Fibroblast of the conjunctiva (primary cell): ENCODE results near the gene PRR20A.
"Not testable (repeated sequence)": the region's sequence is repeated elsewhere in the genome, so short reads cannot be mapped to it uniquely, and the experiment has no call there.

Experiments
- DNase-seq: peaks from one replicate; pipeline ENCODE4 v3.0.0-alpha.2; 2010; ENCODE audit warnings: low read depth

PRR20A gene

DNA sequence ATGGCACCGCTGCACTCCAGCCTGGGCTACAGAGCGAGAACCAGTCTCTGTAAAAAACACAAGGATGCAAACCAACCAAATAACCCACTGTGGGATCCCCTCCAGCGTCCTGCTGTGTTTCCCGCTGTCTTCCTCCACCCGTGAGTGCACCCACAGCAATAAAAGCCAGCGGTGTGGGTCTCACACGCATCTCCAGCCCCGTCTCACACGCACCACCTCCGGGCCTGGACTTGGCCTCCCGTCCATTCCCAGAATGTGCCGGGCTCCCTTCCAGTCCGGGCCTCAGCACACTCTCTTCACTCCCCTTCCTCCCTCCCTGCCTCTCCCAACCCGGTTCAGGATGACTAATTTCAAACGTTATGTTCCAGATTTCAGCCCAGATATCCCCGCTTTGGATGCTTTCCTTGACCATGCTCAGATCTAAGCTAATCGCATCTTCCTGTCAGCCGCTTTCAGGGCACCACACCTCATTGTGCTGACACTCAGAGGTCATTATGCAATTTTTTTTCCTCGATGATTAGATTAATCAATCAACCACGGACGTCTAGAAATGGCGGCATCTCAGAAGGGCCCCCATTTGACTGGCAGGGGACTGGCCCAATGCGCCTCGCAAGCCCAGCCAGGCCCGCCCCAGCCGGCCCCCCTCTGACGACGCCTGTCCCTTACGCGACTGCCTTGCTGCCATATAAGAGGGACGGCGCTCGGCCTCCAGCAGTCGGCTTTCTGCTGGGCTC lies at the start of gene PRR20A:
Gene PRR20A (plus strand): TSS at position 684 of the 734 bp plus-strand sequence. CDS start 387 bp downstream, outside the sequence.
- not testable (repeated sequence) for DNase-seq

DNA sequence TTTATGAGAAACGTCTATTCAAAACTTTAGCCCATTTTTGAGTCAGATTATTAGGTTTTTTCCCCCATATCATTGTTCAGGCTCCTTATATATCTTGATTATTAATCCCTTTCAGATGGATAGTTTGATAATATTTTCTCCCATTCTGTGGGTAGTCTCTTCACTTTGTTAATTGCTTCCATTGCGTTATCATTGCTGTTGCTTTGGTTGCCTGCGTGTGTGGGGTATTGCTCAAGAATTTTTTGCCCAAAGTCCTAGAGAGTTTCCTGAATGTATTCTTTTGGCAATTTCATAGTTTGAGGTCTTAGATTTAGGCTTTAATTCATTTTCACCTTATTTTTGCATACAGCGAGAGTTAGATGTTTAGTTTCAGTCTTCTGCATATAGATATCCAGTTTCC lies 25.8 kb upstream of the PRR20A start:
- no peak for DNase-seq

DNA sequence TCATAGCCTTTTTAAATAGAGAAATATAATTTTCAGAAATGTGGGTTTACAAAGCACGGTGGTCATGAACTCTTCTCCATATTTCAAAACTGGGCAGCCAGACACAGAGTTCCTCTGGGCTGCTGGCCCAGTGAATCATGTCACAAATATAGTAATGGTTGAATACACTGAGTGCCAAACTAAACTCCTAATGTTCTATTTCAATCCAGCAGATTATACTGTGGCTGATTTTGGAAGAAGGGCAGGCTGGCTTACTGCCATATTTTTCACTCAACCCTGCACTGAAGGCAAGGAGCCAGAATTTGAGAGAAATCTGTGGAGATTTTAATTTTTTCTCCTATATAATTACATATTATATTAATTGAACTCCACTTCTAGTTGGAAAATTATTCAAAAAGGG lies 17.0 kb upstream of the PRR20A start:
- peak; percentile 12 for DNase-seq

GRCh38 chr13:57128909-57129308 lies 11.8 kb upstream of the PRR20A start:
- no peak for DNase-seq

- DNase-seq: no peak
Observed at GRCh38 chr13:57136093-57136492, 4.6 kb upstream of the PRR20A start.

GRCh38 chr13:57137585-57137984 lies 3.1 kb upstream of the PRR20A start:
- no peak for DNase-seq

DNA sequence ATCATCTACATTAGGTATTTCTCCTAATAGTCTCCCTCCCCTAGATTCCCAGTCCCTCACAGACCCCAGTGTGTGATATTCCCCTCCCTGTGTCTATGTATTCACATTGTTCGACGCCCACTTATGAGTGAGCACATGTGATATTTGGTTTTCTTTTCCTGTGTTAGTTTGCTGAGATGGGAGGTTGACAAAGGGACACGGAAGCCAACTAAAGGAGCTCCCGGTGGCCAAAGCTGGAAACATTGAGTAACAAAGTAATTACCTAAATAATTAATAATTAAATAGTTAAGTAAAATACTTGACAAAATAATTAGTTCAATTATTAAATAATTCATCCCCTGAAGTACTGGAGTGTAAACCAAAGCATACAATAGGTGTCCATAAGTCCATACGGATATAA lies 1.7 kb upstream of the PRR20A start:
- DNase-seq: no peak

GRCh38 chr13:57139781-57140180 lies 937 bp upstream of the PRR20A start:
- not testable (repeated sequence) for DNase-seq

DNA sequence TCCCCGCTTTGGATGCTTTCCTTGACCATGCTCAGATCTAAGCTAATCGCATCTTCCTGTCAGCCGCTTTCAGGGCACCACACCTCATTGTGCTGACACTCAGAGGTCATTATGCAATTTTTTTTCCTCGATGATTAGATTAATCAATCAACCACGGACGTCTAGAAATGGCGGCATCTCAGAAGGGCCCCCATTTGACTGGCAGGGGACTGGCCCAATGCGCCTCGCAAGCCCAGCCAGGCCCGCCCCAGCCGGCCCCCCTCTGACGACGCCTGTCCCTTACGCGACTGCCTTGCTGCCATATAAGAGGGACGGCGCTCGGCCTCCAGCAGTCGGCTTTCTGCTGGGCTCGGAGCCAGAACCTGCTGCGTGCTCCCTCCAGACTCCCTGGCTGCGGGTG lies 6.5 kb downstream of the PRR20A start, which contains the start of gene PRR20B:
Gene PRR20B (plus strand): TSS at position 301 of the 400 bp plus-strand sequence. CDS start 387 bp downstream, outside the sequence.
- DNase-seq: not testable (repeated sequence)

GRCh38 chr13:57148106-57148505 lies 7.4 kb downstream of the PRR20A start:
- DNase-seq: not testable (repeated sequence)

DNA sequence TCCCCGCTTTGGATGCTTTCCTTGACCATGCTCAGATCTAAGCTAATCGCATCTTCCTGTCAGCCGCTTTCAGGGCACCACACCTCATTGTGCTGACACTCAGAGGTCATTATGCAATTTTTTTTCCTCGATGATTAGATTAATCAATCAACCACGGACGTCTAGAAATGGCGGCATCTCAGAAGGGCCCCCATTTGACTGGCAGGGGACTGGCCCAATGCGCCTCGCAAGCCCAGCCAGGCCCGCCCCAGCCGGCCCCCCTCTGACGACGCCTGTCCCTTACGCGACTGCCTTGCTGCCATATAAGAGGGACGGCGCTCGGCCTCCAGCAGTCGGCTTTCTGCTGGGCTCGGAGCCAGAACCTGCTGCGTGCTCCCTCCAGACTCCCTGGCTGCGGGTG lies 13.0 kb downstream of the PRR20A start, which contains the start of gene PRR20C:
Gene PRR20C (plus strand): TSS at position 301 of the 400 bp plus-strand sequence. CDS start 387 bp downstream, outside the sequence.
- not testable (repeated sequence) for DNase-seq

GRCh38 chr13:57160332-57160731 lies 19.6 kb downstream of the PRR20A start, which contains the start of gene PRR20D:
PRR20D (plus strand) TSS chr13:57160632; CDS start chr13:57161019, 387 bp downstream.
- DNase-seq: not testable (repeated sequence)

GRCh38 chr13:57166897-57167296 lies 26.2 kb downstream of the PRR20A start, which contains the start of gene PRR20E:
PRR20E (plus strand) TSS chr13:57167197; CDS start chr13:57167584, 387 bp downstream.
- not testable (repeated sequence) for DNase-seq

DNA sequence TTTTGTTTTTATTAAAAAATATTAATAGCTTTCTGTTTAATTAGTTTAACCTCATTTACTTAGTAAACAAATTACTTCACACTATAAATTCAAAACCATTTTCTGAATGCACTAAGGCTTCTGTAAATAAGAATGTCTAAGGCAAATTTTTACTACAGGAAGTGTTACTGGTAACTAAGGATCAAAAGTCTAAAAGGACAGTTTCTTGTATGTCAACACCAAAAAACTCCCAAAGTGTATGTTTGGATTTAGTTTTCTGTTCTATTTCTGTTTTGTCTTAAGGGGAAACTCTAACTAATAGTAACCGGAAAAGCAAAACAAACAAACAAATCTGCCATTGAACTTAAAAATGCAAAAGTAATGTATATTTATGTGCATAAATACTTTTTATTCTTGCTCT lies 50.9 kb downstream of the PRR20A start:
- no peak for DNase-seq
